NCI-H82 (cell line): ENCODE measurements around the gene PAF1.

Experiments used
- DNase-seq: peaks from one replicate; lab custom pipeline; 2025; lab: John Stamatoyannopoulos, UW

Gene PAF1

GRCh38 chr19:39390751-39391437 lies at the start of gene PAF1, which contains the start of gene MED29:
TSS of gene PAF1 (minus strand) at chr19:39391106. CDS start at chr19:39390864, 242 bp downstream.
TSS of gene MED29 (plus strand) at chr19:39391378. CDS start at chr19:39391423, 45 bp downstream.
- peak; percentile 100 for DNase-seq

GRCh38 chr19:39438270-39438934 lies 47.5 kb upstream of the PAF1 start:
- DNase-seq: no peak

- no peak for DNase-seq
Measured at GRCh38 chr19:39436350-39436716, 45.4 kb upstream of the PAF1 start.

GRCh38 chr19:39435499-39436349 lies 44.8 kb upstream of the PAF1 start, which contains the start of gene RPS16:
TSS of gene RPS16 (minus strand) at chr19:39435949. CDS start at chr19:39435895, 54 bp downstream.
- peak; percentile 100 for DNase-seq

- no peak for DNase-seq
Measured at GRCh38 chr19:39434123-39435076, 43.5 kb upstream of the PAF1 start.

- no peak for DNase-seq
Measured at GRCh38 chr19:39433480-39434079, 42.7 kb upstream of the PAF1 start.

GRCh38 chr19:39432677-39433025 lies 41.7 kb upstream of the PAF1 start:
- DNase-seq: no peak

- DNase-seq: peak; percentile 71
Measured at GRCh38 chr19:39430675-39431593, 40.0 kb upstream of the PAF1 start.

- DNase-seq: peak; percentile 63
Measured at GRCh38 chr19:39428283-39429112, 37.6 kb upstream of the PAF1 start.

GRCh38 chr19:39427707-39428106 lies 36.8 kb upstream of the PAF1 start:
- DNase-seq: no peak

- no peak for DNase-seq
Measured at GRCh38 chr19:39426170-39426569, 35.3 kb upstream of the PAF1 start.

- no peak for DNase-seq
Measured at GRCh38 chr19:39425744-39426143, 34.8 kb upstream of the PAF1 start.

GRCh38 chr19:39424934-39425333 lies 34.0 kb upstream of the PAF1 start:
- no peak for DNase-seq

- no peak for DNase-seq
Measured at GRCh38 chr19:39423258-39424086, 32.6 kb upstream of the PAF1 start.

- no peak for DNase-seq
Measured at GRCh38 chr19:39422020-39422419, 31.1 kb upstream of the PAF1 start.

GRCh38 chr19:39420769-39421168 lies 29.9 kb upstream of the PAF1 start:
- no peak for DNase-seq

- no peak for DNase-seq
Measured at GRCh38 chr19:39419003-39419402, 28.1 kb upstream of the PAF1 start.
